DND-41 (cell line): Measurements from ENCODE around the gene ZFP36.
A peak's percentile ranks its signal among the peaks of the same experiment; 100 is the strongest.

Experiments used
- ATAC-seq: fragments of 200-7000 bp; cut with Tn5 transposase; 3 replicates; pipeline ENCODE4 v1.9.1; 2021; ENCODE audit warnings: low read depth; ENCODE audit not compliant: insufficient read depth
- DNase-seq: peaks from one replicate; pipeline ENCODE4 v3.0.0-alpha.2; 2020
- H2AFZ ChIP-seq: 2 replicates; pipeline ENCODE4 v1.6.0; 2012; ENCODE audit warnings: low read depth, low read length
- H3K27ac ChIP-seq: 2 replicates; pipeline ENCODE4 v1.5.1; 2012; ENCODE audit warnings: low read length, inconsistent platforms
- H3K27me3 ChIP-seq: fragments of 200-600 bp; sonication (generic); 2 replicates; pipeline ENCODE4 v1.6.0; 2012; ENCODE audit warnings: low read length, mild to moderate bottlenecking, inconsistent platforms; ENCODE audit not compliant: insufficient read depth, poor library complexity
- H3K36me3 ChIP-seq: 2 replicates; pipeline ENCODE4 v1.5.1; 2012; ENCODE audit warnings: low read length, inconsistent platforms; ENCODE audit not compliant: insufficient read depth
- H3K4me1 ChIP-seq: 2 replicates; pipeline ENCODE4 v1.5.1; 2012; ENCODE audit warnings: mild to moderate bottlenecking, low read length; ENCODE audit not compliant: insufficient read depth
- H3K4me2 ChIP-seq: 2 replicates; pipeline ENCODE4 v1.6.0; 2012; ENCODE audit warnings: mild to moderate bottlenecking, moderate library complexity, low read length, inconsistent platforms; ENCODE audit not compliant: insufficient read depth
- H3K4me3 ChIP-seq, 2 experiments: fragments of 200-600 bp in 1 of 2; shearing (Covaris generic) in 1 of 2; 2 replicates each; pipeline ENCODE4 v1.5.1; 2012 to 2016; ENCODE audit warnings: inconsistent platforms in 2 of 2, low read length in 2 of 2, mild to moderate bottlenecking in 2 of 2, low read depth in 1 of 2, moderate library complexity in 1 of 2
- H3K79me2 ChIP-seq: 2 replicates; pipeline ENCODE4 v1.6.0; 2012; ENCODE audit warnings: low read length, inconsistent platforms; ENCODE audit not compliant: insufficient read depth
- H3K9ac ChIP-seq: 2 replicates; pipeline ENCODE4 v1.6.0; 2012; ENCODE audit warnings: low read depth, mild to moderate bottlenecking, inconsistent platforms, low read length, moderate library complexity
- H3K9me3 ChIP-seq: 2 replicates; pipeline ENCODE4 v1.5.1; 2012; ENCODE audit warnings: low read length, moderate library complexity, mild to moderate bottlenecking, inconsistent platforms; ENCODE audit not compliant: insufficient read depth, severe bottlenecking
- H4K20me1 ChIP-seq: 2 replicates; pipeline ENCODE4 v1.6.0; 2012; ENCODE audit warnings: low read length; ENCODE audit not compliant: insufficient read depth
- CTCF ChIP-seq: IDR thresholded peaks from 2 replicates; pipeline ENCODE4 v1.5.1; 2012; ENCODE audit warnings: borderline replicate concordance, low read length, moderate library complexity, mild to moderate bottlenecking; ENCODE audit not compliant: poor library complexity, severe bottlenecking; ENCODE audit errors: extremely low read depth
- EZH2 ChIP-seq: IDR thresholded peaks from 3 replicates; pipeline ENCODE4 v1.6.1; 2012; ENCODE audit warnings: borderline replicate concordance, low read depth, mild to moderate bottlenecking, moderate library complexity, low read length, inconsistent platforms; ENCODE audit not compliant: severe bottlenecking

Gene ZFP36

GRCh38 chr19:39398297-39398864 lies 8.3 kb upstream of the ZFP36 start:
- H3K9ac ChIP-seq, result peak overlapping the region; percentile 35; the same call in 1 of the 2 replicates
- DNase-seq, result no peak
- H3K4me3 ChIP-seq, result no peak overlapping the region
- peak overlapping the region; percentile 64 for H3K27ac ChIP-seq
- no peaks in the 10 kb centered on the region for H3K9me3 ChIP-seq
- ATAC-seq, result no peak
- no peaks in the 10 kb centered on the region for H3K27me3 ChIP-seq
- peaks cover 9% of the 10 kb centered on the region for H3K79me2 ChIP-seq
- H3K4me1 ChIP-seq, result peaks cover 40% of the 10 kb centered on the region
- 0 out of 2 replicates have a peak, but pooled peaks cover 8% of the 10 kb centered on the region for H4K20me1 ChIP-seq
- peaks cover 28% of the 10 kb centered on the region for H3K36me3 ChIP-seq
- H2AFZ ChIP-seq, result no peak overlapping the region
- TF ChIP-seq CTCF (no peak), EZH2 (no peak)
- peak overlapping the region; percentile 37 for H3K4me2 ChIP-seq

GRCh38 chr19:39399668-39400050 lies 7.0 kb upstream of the ZFP36 start:
- Histone ChIP-seq H3K4me1 (peaks cover 36% of the 10 kb centered on the region), H3K79me2 (no peaks in the 10 kb centered on the region), H2AFZ (no peak overlapping the region), H3K9ac (no peak overlapping the region), H3K9me3 (no peaks in the 10 kb centered on the region), H3K36me3 (peaks cover 21% of the 10 kb centered on the region), H3K27me3 (no peaks in the 10 kb centered on the region), H3K4me2 (no peak overlapping the region), H4K20me1 (0 out of 2 replicates have a peak, but pooled peaks cover 5% of the 10 kb centered on the region), H3K27ac (no peak overlapping the region), H3K4me3 (no peak overlapping the region)
- no peak for ATAC-seq
- DNase-seq, result no peak
- TF ChIP-seq CTCF (no peak), EZH2 (no peak)

GRCh38 chr19:39400061-39400460 lies 6.6 kb upstream of the ZFP36 start:
- no peak overlapping the region for H2AFZ ChIP-seq
- no peak for ATAC-seq
- DNase-seq, result no peak
- H3K27ac ChIP-seq, result no peak overlapping the region
- no peak overlapping the region for H3K4me2 ChIP-seq
- H4K20me1 ChIP-seq, result 0 out of 2 replicates have a peak, but pooled peaks cover 5% of the 10 kb centered on the region
- no peak overlapping the region for H3K4me3 ChIP-seq
- H3K36me3 ChIP-seq, result peaks cover 18% of the 10 kb centered on the region
- no peaks in the 10 kb centered on the region for H3K9me3 ChIP-seq
- TF ChIP-seq CTCF (no peak), EZH2 (no peak)
- H3K79me2 ChIP-seq, result no peaks in the 10 kb centered on the region
- no peaks in the 10 kb centered on the region for H3K27me3 ChIP-seq
- peaks cover 36% of the 10 kb centered on the region for H3K4me1 ChIP-seq
- no peak overlapping the region for H3K9ac ChIP-seq
